ENCODE results near the gene CMTM6.

The CMTM6 gene

GRCh38 chr3:32457971-32458471 lies 44.6 kb downstream of the CMTM6 start (continued):
- TF ChIP-seq, protein P1, sequence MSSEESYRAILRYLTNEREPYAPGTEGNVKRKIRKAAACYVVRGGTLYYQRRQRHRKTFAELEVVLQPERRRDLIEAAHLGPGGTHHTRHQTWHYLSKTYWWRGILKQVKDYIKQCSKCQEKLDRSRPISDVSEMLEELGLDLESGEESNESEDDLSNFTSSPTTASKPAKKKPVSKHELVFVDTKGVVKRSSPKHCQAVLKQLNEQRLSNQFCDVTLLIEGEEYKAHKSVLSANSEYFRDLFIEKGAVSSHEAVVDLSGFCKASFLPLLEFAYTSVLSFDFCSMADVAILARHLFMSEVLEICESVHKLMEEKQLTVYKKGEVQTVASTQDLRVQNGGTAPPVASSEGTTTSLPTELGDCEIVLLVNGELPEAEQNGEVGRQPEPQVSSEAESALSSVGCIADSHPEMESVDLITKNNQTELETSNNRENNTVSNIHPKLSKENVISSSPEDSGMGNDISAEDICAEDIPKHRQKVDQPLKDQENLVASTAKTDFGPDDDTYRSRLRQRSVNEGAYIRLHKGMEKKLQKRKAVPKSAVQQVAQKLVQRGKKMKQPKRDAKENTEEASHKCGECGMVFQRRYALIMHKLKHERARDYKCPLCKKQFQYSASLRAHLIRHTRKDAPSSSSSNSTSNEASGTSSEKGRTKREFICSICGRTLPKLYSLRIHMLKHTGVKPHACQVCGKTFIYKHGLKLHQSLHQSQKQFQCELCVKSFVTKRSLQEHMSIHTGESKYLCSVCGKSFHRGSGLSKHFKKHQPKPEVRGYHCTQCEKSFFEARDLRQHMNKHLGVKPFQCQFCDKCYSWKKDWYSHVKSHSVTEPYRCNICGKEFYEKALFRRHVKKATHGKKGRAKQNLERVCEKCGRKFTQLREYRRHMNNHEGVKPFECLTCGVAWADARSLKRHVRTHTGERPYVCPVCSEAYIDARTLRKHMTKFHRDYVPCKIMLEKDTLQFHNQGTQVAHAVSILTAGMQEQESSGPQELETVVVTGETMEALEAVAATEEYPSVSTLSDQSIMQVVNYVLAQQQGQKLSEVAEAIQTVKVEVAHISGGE (tag by site-specific recombination; conservative IDR thresholded peaks at IDR 0.05; ENCODE audit: low read depth) = no peak
- TF ChIP-seq HIC1 (tag by site-specific recombination; IDR thresholded peaks at IDR 0.05) = no peak

DNA sequence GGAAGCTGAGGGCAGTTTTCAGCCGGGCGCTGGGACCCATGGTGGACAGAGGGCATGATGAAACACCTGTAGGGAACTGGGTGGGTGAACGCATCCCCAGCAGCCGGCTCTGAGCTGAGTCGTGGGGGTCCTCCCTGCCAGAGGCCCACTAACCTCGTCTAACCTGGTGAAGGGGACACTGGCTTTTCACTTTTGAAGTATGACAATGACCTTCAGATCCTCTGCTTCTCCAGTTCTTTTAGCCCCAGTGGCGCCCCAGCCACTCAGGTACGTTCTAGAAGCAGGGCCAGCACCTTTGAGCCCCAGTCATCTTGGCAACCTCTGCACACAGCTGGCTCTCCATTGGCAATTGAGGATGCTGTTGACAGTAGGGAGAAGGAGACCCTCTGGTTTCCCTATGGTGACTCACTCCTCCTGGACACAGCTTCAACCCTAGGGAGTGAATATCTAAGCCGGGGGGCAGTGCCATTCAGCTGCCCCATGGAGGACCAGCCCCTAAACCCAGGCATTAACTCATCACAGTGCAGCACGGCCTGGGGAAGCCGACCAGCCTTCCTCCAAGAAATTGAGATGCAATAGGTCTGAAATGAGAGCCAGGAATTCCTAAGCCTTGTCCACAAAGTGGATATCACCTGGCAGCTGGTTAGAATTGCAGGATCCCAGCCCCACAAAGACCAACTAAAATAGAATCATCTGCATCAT lies 46.1 kb downstream of the CMTM6 start:
- TF ChIP-seq ZNF704 (tag by site-specific recombination; IDR thresholded peaks at IDR 0.05) = no peak
- no peak for TF ChIP-seq SALL2 (tag by site-specific recombination; IDR thresholded peaks at IDR 0.05; ENCODE audit: borderline replicate concordance)
- no peak for TF ChIP-seq ZNF335 (tag by site-specific recombination; conservative IDR thresholded peaks at IDR 0.05)
- TF ChIP-seq ZIC2 (tag by site-specific recombination; IDR thresholded peaks at IDR 0.05) = no peak
- TF ChIP-seq EGR2 (tag by site-specific recombination; IDR thresholded peaks at IDR 0.05; ENCODE audit: low read depth) = no peak
- TF ChIP-seq ZNF692 (tag by site-specific recombination; IDR thresholded peaks at IDR 0.05) = no peak
- TF ChIP-seq ZNF639 (tag by site-specific recombination; IDR thresholded peaks at IDR 0.05) = no peak
- no peak for TF ChIP-seq MEIS1 (CRISPR knock-in tag; IDR thresholded peaks at IDR 0.05; ENCODE audit: borderline replicate concordance)
- no peak for TF ChIP-seq ZNF677 (tag by site-specific recombination; IDR thresholded peaks at IDR 0.05)
- TF ChIP-seq, protein P2, sequence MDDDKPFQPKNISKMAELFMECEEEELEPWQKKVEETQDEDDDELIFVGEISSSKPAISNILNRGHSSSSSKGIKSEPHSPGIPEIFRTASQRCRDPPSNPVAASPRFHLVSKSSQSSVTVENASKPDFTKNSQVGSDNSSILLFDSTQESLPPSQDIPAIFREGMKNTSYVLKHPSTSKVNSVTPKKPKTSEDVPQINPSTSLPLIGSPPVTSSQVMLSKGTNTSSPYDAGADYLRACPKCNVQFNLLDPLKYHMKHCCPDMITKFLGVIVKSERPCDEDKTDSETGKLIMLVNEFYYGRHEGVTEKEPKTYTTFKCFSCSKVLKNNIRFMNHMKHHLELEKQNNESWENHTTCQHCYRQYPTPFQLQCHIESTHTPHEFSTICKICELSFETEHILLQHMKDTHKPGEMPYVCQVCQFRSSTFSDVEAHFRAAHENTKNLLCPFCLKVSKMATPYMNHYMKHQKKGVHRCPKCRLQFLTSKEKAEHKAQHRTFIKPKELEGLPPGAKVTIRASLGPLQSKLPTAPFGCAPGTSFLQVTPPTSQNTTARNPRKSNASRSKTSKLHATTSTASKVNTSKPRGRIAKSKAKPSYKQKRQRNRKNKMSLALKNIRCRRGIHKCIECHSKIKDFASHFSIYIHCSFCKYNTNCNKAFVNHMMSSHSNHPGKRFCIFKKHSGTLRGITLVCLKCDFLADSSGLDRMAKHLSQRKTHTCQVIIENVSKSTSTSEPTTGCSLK (tag by site-specific recombination; IDR thresholded peaks at IDR 0.05) = no peak
- TF ChIP-seq ZNF785 (tag by site-specific recombination; IDR thresholded peaks at IDR 0.05) = no peak
- TF ChIP-seq ZNF747 (tag by site-specific recombination; IDR thresholded peaks at IDR 0.05) = no peak
- no peak for TF ChIP-seq ZNF664 (tag by site-specific recombination; IDR thresholded peaks at IDR 0.05)
- TF ChIP-seq YY1 (tag by site-specific recombination; IDR thresholded peaks at IDR 0.05) = no peak
- no peak for TF ChIP-seq WT1 (tag by site-specific recombination; IDR thresholded peaks at IDR 0.05)
- TF ChIP-seq, protein P1 (tag by site-specific recombination; conservative IDR thresholded peaks at IDR 0.05; ENCODE audit: low read depth) = no peak
- TF ChIP-seq ZNF837 (tag by site-specific recombination; IDR thresholded peaks at IDR 0.05) = no peak
- H3K36me3 ChIP-seq (ENCODE audit: control insufficient read depth in 2 of 2, insufficient read depth in 1 of 2, low read length in 2 of 2) = peaks cover 0 to 6% of the 10 kb centered on the region in 2 experiments; a peak in 2 of 3 replicates
- CTCF ChIA-PET = interaction anchor here (0.6 to 1.2 kb wide), 2 partner anchors 11 to 234 kb away, joined by 3 read pairs; no protein-coding TSS in a partner anchor
- H3K27ac ChIP-seq (ENCODE audit: extremely low read depth, low read depth, low read length) = no peak overlapping the region
- H3K4me3 ChIP-seq (ENCODE audit: low read depth, low read length) = no peak overlapping the region
- POLR2A ChIA-PET = no interaction called here
- H3K4me1 ChIP-seq (ENCODE audit: control insufficient read depth, insufficient read depth, low read length) = peaks cover 7% of the 10 kb centered on the region; the same call in 1 of the 2 replicates
- H3K9me3 ChIP-seq (ENCODE audit: control insufficient read depth, insufficient read depth, low read depth, low read length) = no peaks in the 10 kb centered on the region

Measured in HEK293 (cell line).